Osteoblast (primary cell): ENCODE results near the gene KMT5C. TPM values are rescaled to one million over a fixed set of nuclear protein-coding genes. Genes with fewer than 3 reads are reported as not detected.
A peak's percentile ranks its signal among the peaks of the same experiment; 100 is the strongest.

Source experiments
- DNase-seq: peaks from one replicate; pipeline ENCODE4 v3.0.0; 2011; ENCODE audit warnings: low spot score, mixed read lengths; ENCODE audit not compliant: insufficient read length; ENCODE audit errors: missing footprints
- H2AFZ ChIP-seq: 2 replicates; pipeline ENCODE4 v1.6.0; 2011; ENCODE audit warnings: mild to moderate bottlenecking, low read length
- H3K27ac ChIP-seq: 2 replicates; pipeline ENCODE4 v1.5.1; 2011; ENCODE audit warnings: mild to moderate bottlenecking, low read depth, low read length, moderate library complexity
- H3K27me3 ChIP-seq: 2 replicates; pipeline ENCODE4 v1.6.0; 2012; ENCODE audit warnings: mild to moderate bottlenecking, control low read depth, inconsistent platforms, low read length, moderate library complexity; ENCODE audit not compliant: insufficient read depth
- H3K36me3 ChIP-seq: 2 replicates; pipeline ENCODE4 v1.5.1; 2011; ENCODE audit warnings: mild to moderate bottlenecking, low read length, control low read depth, moderate library complexity; ENCODE audit not compliant: insufficient read depth
- H3K4me1 ChIP-seq: 2 replicates; pipeline ENCODE4 v1.5.1; 2011; ENCODE audit warnings: mild to moderate bottlenecking, low read length, control low read depth, moderate library complexity; ENCODE audit not compliant: insufficient read depth
- H3K4me2 ChIP-seq: 2 replicates; pipeline ENCODE4 v1.6.0; 2011; ENCODE audit warnings: mild to moderate bottlenecking, low read length; ENCODE audit not compliant: insufficient read depth
- H3K4me3 ChIP-seq: fragments of 200-600 bp; sonication (generic); 3 replicates; pipeline ENCODE4 v1.5.1; 2012; ENCODE audit warnings: mild to moderate bottlenecking, low read length, inconsistent platforms; ENCODE audit not compliant: insufficient read depth
- H3K79me2 ChIP-seq: 2 replicates; pipeline ENCODE4 v1.6.0; 2012; ENCODE audit warnings: mild to moderate bottlenecking, low read length, control low read depth, inconsistent platforms; ENCODE audit not compliant: insufficient read depth
- H3K9me3 ChIP-seq: 2 replicates; pipeline ENCODE4 v1.5.1; 2011; ENCODE audit warnings: low read depth, low read length, control low read depth
- H4K20me1 ChIP-seq: 2 replicates; pipeline ENCODE4 v1.6.0; 2012; ENCODE audit warnings: mild to moderate bottlenecking, low read length, control low read depth; ENCODE audit not compliant: insufficient read depth
- total RNA-seq: library from RNA; depleted of rRNA; stranded (reverse); fragments of >200 nt; gene quantifications from 2 replicates; pipeline ENCODE4 v1.2.3, GENCODE V29; 2012
- TF ChIP-seq, protein P1 (sequence below): IDR thresholded peaks from 2 replicates; pipeline ENCODE4 v1.5.1; 2011; ENCODE audit warnings: mild to moderate bottlenecking, low read depth, low read length, moderate library complexity; ENCODE audit errors: extremely low read depth

The KMT5C gene
- total RNA-seq, 1 donor, result 10.9 TPM

DNA sequence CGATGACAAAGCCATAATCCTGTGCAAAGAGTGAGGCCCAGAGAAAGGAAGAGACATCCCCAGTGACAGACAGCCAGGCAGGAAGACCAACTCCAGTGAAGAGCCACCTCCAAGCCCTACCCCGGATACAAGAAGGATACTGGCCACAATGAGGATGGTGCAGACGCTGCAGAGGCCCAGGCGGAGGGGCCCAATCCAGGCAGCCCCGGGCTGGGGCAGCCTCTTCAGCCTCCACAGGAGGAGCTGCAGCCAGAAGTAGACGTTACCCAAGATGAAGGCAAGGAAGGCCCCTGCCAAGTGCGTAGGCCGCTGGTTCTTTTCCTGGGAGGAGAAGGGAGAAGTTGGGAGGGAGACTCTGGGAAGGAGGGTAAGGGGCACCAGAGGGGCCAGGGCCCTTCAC, 23.0 kb upstream of the KMT5C start:
- no peaks in the 10 kb centered on the region for H4K20me1 ChIP-seq
- no peak overlapping the region for H3K4me3 ChIP-seq
- H3K79me2 ChIP-seq, result no peaks in the 10 kb centered on the region
- TF ChIP-seq, protein P1, sequence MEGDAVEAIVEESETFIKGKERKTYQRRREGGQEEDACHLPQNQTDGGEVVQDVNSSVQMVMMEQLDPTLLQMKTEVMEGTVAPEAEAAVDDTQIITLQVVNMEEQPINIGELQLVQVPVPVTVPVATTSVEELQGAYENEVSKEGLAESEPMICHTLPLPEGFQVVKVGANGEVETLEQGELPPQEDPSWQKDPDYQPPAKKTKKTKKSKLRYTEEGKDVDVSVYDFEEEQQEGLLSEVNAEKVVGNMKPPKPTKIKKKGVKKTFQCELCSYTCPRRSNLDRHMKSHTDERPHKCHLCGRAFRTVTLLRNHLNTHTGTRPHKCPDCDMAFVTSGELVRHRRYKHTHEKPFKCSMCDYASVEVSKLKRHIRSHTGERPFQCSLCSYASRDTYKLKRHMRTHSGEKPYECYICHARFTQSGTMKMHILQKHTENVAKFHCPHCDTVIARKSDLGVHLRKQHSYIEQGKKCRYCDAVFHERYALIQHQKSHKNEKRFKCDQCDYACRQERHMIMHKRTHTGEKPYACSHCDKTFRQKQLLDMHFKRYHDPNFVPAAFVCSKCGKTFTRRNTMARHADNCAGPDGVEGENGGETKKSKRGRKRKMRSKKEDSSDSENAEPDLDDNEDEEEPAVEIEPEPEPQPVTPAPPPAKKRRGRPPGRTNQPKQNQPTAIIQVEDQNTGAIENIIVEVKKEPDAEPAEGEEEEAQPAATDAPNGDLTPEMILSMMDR, result no peak
- H3K27ac ChIP-seq, result no peak overlapping the region
- no peak overlapping the region for H2AFZ ChIP-seq
- H3K27me3 ChIP-seq, result no peaks in the 10 kb centered on the region
- H3K4me2 ChIP-seq, result no peak overlapping the region
- no peaks in the 10 kb centered on the region for H3K9me3 ChIP-seq
- H3K4me1 ChIP-seq, result no peaks in the 10 kb centered on the region
- DNase-seq, result no peak
- no peaks in the 10 kb centered on the region for H3K36me3 ChIP-seq

DNA sequence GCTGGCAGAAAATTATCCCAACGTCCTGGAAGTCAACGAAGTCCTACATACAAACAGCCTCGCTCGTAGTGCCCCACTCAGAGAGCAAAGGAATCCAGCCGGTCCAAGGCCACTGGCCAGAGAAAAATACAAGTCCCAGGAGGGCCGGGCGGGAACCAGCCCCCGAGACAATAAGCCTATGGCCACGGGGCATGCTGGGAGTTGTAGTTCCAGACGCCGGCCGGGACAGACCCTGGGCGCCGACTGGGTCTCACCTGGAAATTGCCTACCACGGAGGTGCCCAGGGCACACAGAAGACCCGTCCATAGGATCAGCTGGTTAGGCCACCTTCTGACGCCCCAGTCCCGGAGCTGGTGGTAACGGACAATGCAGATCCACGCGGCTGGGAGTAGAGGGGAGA, 19.9 kb upstream of the KMT5C start:
- Histone ChIP-seq H3K4me1 (no peaks in the 10 kb centered on the region), H4K20me1 (no peaks in the 10 kb centered on the region), H3K79me2 (no peaks in the 10 kb centered on the region), H3K36me3 (no peaks in the 10 kb centered on the region), H3K4me2 (no peak overlapping the region), H3K27me3 (no peaks in the 10 kb centered on the region), H3K4me3 (no peak overlapping the region), H2AFZ (peak overlapping the region; percentile 53), H3K9me3 (no peaks in the 10 kb centered on the region), H3K27ac (no peak overlapping the region)
- TF ChIP-seq, protein P1, result no peak
- peak; percentile 95 for DNase-seq

DNA sequence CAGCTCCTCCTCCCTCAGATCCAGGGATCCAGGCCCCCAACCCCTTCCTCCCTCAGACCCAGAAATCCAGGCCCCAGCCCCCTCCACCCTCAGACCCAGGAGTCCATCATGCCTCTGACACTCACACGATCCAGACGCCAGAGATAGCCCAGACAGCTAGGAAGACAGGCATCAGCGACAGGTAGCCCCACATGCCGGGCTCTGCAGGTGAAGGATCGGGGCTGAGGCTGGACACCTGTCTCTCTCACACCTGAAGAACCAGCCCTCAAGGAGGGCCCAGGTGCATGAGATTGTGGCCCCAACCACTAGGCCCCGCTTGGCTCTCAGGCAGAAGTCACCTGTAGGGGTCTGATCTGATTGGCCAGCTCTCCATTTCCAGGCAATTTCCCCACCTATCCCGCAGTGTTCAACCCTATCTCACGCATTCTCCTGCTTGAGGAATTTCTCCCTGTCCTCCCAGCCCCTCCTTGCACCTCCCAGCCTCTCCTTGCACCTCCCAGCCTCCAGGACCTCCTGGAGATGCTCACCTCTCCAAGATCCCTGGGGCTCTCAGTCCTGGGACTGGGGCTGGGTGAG, 18.7 kb upstream of the KMT5C start:
- no peaks in the 10 kb centered on the region for H3K36me3 ChIP-seq
- H3K27ac ChIP-seq, result no peak overlapping the region
- no peaks in the 10 kb centered on the region for H3K9me3 ChIP-seq
- no peaks in the 10 kb centered on the region for H3K27me3 ChIP-seq
- no peaks in the 10 kb centered on the region for H3K4me1 ChIP-seq
- no peak overlapping the region for H2AFZ ChIP-seq
- H4K20me1 ChIP-seq, result no peaks in the 10 kb centered on the region
- no peaks in the 10 kb centered on the region for H3K79me2 ChIP-seq
- no peak overlapping the region for H3K4me3 ChIP-seq
- TF ChIP-seq, protein P1, result no peak
- H3K4me2 ChIP-seq, result no peak overlapping the region
- peak; percentile 68 for DNase-seq

DNA sequence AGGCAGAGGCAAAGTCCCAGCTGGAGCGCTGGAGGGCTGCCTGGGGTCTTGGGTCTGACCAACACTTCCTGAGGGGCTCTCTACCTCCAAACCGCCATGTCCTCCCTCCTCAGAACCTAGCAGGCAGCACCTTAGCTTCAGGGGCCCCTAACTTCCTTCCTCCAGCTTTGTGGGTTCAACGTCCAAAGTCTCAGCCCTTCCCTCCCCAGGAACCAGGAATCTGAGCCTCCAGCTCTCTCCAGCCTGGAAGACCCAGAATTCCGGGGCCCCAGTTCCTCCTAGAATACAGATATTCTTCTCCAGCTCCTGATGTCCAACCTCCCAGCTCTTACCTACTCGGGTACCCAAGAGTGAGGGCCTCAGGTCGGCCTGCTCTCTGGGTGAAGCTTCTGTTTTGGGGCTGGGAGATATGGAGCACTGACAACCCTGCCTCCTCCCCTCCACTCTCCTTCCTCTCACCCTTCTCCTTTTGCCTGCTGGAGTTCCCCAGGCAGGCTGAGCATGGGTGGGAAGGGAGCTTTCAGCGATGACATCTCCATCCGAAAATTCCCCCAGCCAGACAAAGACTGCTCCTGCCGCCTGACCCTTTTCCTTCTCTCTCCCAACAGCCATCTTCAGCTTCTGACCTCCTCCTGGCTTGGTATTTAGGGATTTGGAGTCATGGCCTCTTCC, 18.1 kb upstream of the KMT5C start:
- Histone ChIP-seq H3K9me3 (no peaks in the 10 kb centered on the region), H4K20me1 (no peaks in the 10 kb centered on the region), H3K4me2 (no peak overlapping the region), H2AFZ (no peak overlapping the region), H3K4me1 (no peaks in the 10 kb centered on the region), H3K4me3 (no peak overlapping the region), H3K79me2 (no peaks in the 10 kb centered on the region), H3K27me3 (no peaks in the 10 kb centered on the region), H3K27ac (no peak overlapping the region), H3K36me3 (no peaks in the 10 kb centered on the region)
- DNase-seq, result peak; percentile 17
- TF ChIP-seq, protein P1, result no peak
